ENCODE measurements around the gene CCNY.

CCNY gene

GRCh38 chr10:35391153-35391953 is 55.0 kb downstream of the CCNY start:
- no peak overlapping the region for H3K4me3 ChIP-seq (ENCODE audit: low read depth, low read length)
- TF ChIP-seq, protein P1, sequence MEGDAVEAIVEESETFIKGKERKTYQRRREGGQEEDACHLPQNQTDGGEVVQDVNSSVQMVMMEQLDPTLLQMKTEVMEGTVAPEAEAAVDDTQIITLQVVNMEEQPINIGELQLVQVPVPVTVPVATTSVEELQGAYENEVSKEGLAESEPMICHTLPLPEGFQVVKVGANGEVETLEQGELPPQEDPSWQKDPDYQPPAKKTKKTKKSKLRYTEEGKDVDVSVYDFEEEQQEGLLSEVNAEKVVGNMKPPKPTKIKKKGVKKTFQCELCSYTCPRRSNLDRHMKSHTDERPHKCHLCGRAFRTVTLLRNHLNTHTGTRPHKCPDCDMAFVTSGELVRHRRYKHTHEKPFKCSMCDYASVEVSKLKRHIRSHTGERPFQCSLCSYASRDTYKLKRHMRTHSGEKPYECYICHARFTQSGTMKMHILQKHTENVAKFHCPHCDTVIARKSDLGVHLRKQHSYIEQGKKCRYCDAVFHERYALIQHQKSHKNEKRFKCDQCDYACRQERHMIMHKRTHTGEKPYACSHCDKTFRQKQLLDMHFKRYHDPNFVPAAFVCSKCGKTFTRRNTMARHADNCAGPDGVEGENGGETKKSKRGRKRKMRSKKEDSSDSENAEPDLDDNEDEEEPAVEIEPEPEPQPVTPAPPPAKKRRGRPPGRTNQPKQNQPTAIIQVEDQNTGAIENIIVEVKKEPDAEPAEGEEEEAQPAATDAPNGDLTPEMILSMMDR (conservative IDR thresholded peaks at IDR 0.05; ENCODE audit: low read depth, low read length), result no peak
- no peak for DNase-seq (ENCODE audit: low read depth)

DNA sequence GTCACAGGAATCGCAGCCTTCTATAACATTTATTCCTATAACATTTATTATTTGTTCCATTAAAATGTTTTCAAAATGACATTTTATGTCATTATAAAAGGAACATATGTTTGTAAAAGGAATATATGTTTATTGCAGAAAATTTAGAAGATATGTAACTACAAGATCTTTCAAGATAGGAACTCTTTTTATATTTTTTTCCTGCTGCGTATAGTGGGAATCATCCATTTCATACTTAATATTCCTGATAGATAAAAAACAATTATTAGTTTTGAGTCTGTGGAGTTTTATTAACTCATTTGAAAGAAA is 55.6 kb downstream of the CCNY start:
- H3K4me3 ChIP-seq (ENCODE audit: low read depth, low read length), result no peak overlapping the region
- DNase-seq (ENCODE audit: low read depth), result no peak
- TF ChIP-seq, protein P1 (conservative IDR thresholded peaks at IDR 0.05; ENCODE audit: low read depth, low read length), result no peak

GRCh38 chr10:35392482-35393228 is 56.3 kb downstream of the CCNY start:
- TF ChIP-seq, protein P1 (conservative IDR thresholded peaks at IDR 0.05; ENCODE audit: low read depth, low read length), result no peak
- no peak overlapping the region for H3K4me3 ChIP-seq (ENCODE audit: low read depth, low read length)
- no peak for DNase-seq (ENCODE audit: low read depth)

DNA sequence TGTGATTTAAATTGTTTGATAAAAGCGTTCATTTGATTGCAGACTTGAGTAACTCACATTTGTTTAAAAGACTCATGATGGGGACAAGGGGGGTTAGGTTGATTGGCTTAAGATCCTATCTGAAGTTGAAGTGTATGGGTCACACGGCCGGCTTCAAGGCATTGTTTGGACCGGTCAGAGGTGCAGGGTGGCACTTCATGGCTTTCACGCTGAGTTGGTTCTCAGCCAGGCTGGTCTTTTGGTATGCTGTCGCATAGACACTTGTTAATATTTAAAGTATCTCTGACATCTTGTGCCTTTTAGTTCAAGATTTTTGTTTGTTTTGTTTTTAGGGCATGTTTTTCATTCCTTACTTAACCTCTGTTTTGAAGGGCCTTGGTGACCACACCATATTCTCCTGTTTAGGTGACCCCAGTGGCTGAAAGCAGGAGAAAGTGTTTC is 58.1 kb downstream of the CCNY start:
- TF ChIP-seq, protein P1 (conservative IDR thresholded peaks at IDR 0.05; ENCODE audit: low read depth, low read length), result no peak
- no peak overlapping the region for H3K4me3 ChIP-seq (ENCODE audit: low read depth, low read length)
- DNase-seq (ENCODE audit: low read depth), result no peak

DNA sequence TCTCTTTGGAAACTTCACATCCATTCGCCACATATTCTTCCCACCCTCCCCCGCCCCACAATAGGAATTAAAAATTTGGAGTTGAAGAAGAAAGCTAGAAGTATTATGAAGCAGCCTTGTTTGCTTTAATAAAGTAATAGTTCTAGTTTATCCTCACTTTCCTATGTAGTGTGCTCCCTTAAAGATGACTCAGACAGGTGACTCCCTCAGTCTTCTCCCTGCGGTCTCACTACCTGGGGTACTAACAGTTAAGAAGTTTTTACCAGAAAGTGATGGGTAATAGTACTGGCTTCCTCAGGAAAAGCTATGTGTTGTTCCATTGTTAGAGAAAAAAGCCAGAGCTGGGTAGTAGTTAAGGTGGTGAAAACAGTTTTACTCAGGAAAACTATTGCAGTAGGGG is 58.6 kb downstream of the CCNY start:
- DNase-seq (ENCODE audit: low read depth), result no peak
- H3K4me3 ChIP-seq (ENCODE audit: low read depth, low read length), result no peak overlapping the region
- TF ChIP-seq, protein P1 (conservative IDR thresholded peaks at IDR 0.05; ENCODE audit: low read depth, low read length), result no peak

GRCh38 chr10:35396560-35397434 is 60.5 kb downstream of the CCNY start:
- no peak for DNase-seq (ENCODE audit: low read depth)
- H3K4me3 ChIP-seq (ENCODE audit: low read depth, low read length), result no peak overlapping the region
- TF ChIP-seq, protein P1 (conservative IDR thresholded peaks at IDR 0.05; ENCODE audit: low read depth, low read length), result no peak

Measured in choroid plexus epithelial cell (primary cell).